NCI-H2081 treated with DMSO at 0.1 percent for 48 hours (cell line): Measurements from ENCODE around the gene FMN2.

Experiments
- DNase-seq: peaks from one replicate; lab custom pipeline; 2025; lab: John Stamatoyannopoulos, UW

Gene FMN2

DNA sequence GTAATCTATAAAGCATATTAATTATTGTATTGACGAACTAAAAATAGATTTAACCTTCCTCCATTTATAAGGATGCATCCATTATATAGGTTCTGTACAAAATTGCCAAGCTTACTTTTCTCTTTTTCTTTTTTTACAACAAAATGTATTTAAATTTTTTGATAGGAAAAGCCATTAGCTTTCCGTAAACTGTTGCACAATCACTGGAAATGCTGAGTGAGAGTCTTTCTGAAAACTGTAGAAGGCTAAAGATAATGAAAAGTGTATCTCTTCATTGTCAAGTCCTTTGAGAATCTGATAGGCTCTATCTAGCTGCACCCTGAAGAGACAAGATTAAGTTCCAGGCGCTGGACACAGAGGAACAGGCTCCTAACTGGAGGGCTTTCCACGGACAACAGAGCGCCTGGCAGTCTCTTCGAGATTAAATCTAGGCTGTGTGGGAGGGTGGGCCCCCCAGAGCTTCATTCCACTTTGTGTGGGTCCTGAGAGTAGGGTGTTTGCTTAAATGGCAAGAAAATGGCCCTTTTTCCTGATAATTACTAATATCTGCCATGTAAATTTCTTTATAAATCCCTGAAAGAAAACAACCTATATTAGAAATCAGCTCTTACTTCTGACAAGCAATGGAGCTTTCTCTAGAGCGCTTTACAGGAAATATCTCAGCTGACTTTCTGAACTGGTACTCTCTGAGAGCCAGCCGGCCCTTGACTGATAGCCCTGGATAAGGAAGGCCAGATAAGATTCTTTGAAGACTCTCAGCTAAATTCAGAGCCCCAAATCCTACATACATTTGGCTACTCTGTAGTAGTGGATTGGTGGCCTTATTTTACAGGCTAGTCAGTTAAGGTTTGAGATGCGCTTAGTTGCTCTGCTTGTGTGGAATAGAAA is 108.3 kb downstream of the FMN2 start:
- no peak for DNase-seq

- DNase-seq = no peak
Measured at GRCh38 chr1:240201931-240202330, 110.2 kb downstream of the FMN2 start.

- DNase-seq = no peak
Measured at GRCh38 chr1:240207073-240207709, 115.5 kb downstream of the FMN2 start.

DNA sequence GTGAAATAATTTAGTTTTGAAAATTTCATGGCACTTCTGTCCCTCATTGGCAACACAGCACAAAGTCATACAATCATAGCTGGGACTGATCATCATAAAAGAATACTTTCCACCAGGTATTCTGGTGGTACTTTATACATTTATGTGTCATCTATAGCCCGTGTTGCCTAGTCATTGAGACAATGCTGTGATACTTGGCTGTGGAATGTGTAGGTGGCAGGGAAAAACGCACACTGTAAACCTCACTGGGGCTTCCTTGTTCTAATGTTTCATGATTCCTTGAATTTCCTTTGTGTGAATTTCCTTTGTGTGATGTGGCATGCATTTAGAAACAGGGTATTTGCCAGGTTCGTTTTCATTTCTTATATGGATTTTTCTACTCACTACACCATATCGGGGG is 118.3 kb downstream of the FMN2 start:
- DNase-seq = no peak

GRCh38 chr1:240212556-240212955 is 120.9 kb downstream of the FMN2 start:
- DNase-seq = no peak

DNA sequence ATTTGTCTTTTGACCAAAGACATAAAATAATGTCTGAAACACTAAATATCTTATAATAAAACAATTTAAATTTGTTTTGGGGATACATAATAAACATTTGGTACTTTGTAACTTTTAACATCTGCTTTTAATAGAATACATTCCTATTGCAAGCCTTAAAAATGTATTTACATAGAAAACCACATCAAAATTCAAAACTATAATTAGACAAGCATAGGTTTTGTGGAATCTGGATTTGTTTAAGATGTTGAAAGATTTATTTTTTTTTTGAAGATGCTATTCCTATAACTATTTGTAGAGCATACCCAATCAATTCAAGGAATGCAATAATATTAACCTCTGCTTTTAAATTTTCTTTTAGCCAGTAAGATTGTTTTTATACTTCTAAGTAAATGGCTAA is 125.7 kb downstream of the FMN2 start:
- DNase-seq = no peak

DNA sequence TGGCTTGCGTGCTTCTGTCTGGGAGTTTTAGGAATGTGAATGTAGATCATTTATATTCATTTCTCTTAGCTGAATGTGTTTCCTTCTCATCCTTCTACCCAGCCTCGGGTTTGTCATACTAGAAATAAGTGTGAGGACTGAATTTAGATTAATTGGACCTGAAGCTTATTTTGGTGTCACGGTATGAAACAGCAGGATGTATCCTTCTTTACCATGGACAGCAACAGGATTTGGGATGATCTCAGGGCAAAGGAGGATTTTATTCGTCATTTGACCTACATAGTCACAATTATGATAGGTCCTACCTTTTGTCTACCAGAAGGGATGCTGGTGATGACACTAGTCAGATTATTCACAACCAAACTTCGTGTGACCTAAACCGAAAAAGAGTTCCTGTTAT is 127.4 kb downstream of the FMN2 start:
- DNase-seq = no peak

- DNase-seq = no peak
Measured at GRCh38 chr1:240226102-240226501, 134.4 kb downstream of the FMN2 start.

GRCh38 chr1:240230816-240231215 is 139.1 kb downstream of the FMN2 start:
- no peak for DNase-seq

DNA sequence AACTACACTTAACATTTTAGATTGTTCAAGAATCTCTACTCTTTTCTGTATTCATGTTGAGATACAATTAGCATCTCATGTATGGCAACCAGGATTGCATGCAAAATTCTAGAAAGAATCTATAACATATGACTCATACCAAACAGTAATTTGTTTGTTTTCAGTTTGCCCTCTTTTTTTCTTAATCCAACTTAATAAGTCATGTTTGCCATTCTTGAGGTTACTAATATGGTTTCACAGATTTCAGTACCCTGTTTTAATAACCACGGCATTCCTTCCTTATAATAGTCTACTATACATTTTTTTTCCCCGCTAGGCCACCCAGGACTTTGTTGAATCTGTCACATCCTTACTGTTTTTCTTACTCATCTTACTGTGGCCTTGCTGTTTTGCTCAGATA is 140.8 kb downstream of the FMN2 start:
- no peak for DNase-seq

GRCh38 chr1:240234485-240235210 is 143.0 kb downstream of the FMN2 start:
- DNase-seq = no peak

- DNase-seq = no peak
Measured at GRCh38 chr1:240235521-240236288, 144.0 kb downstream of the FMN2 start.

GRCh38 chr1:240237305-240237721 is 145.6 kb downstream of the FMN2 start:
- no peak for DNase-seq

- no peak for DNase-seq
Measured at GRCh38 chr1:240239309-240239708, 147.6 kb downstream of the FMN2 start.

DNA sequence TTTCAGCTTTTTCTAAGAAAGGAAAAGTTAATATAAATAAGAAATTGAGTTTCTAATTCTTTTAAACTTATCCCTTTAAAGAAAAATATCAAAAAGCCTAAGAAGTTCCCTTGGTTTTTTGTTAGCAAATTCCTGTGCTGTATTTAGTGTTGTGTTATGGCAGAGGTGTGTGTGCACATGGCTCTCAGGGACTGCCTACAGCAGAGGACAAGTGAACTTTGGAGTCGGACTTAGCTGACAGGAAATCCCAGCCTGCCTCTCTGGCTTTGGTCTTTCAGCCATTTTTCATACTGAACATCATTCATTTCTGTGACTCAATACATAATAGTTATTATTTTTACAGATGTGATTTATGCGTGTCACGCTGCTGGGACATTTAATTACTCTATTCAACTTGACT is 149.6 kb downstream of the FMN2 start:
- DNase-seq = no peak

DNA sequence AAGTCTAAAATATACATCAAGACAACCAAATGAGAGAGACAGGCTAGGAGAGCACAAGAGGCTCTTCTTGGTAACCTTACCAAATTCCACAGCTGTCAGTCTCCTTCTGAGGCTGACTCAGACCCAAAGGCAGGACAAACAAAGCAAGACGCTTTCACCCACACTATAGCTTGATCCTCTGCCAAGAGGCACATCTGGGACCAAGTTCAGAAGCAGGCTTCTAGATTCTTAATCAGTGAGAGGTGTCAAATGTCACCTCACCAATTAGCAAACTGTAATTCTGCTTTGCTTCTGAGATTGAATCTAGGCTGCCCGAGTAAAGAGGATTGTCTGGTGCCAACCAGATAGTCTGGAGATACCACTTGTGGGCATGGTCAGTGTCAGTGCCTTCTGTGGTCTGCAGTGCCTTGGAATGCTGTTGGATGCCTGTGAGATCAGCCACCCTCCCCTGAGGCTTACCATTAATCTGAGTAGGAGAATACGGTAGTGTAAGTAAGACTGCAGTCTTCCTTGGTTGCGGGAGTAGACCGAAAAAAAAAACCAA is 151.0 kb downstream of the FMN2 start:
- DNase-seq = no peak

DNA sequence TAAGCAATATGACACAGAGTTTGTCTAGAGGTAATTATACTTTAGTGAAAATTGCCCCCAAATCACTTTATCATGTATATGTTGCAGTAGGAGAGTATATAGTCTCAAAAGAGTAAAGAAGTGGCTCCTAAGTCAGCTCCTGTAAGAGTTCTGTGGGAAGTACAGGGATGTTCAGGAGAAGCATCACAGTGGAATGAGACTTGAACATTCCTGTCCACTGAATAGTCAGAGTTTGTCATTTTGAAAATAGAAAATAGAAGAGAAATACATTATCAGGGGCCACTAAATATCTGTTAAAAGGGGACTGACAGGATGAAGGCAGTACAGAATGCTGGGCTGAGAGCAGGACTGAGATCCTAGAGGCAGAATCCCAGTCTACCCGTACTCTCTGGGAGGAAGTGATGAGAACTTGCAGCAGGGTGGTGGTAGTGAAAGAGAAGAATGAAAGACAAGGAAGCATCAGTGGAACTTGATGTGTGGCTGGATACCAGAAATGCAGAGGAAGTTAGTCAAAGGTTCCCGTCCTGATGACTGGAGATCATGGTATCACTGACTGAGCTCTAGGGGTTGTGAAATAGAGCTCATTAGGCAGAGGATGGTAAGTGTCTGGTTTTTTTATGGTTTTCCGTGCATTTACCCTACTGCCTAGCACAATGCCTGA is 153.4 kb downstream of the FMN2 start:
- no peak for DNase-seq

- DNase-seq = no peak
Measured at GRCh38 chr1:240245629-240246020, 153.9 kb downstream of the FMN2 start.

DNA sequence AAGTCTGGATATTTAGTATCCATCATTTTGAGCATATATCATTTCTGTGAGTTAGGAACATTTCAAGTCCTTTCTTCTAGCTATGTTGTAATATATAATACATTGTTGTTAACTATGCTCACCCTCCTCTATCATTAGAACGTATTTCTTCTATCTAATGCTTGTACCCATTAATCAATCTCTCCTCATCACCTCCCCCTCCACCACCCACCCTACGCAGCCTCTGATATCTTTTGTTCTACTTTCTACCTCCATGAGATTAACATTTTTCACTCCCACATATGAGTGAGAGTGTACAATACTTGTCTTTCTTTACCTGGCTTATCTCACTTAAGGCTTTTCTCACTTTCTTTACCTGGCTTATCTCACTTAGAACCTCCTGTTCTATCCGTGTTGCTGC is 156.2 kb downstream of the FMN2 start:
- no peak for DNase-seq

- no peak for DNase-seq
Measured at GRCh38 chr1:240254006-240254405, 162.3 kb downstream of the FMN2 start.

GRCh38 chr1:240254778-240255291 is 163.2 kb downstream of the FMN2 start:
- no peak for DNase-seq
